Large intestine (tissue), 3 donors: Measurements from ENCODE around the gene NAB2. TPM values are rescaled to one million over a fixed set of nuclear protein-coding genes. Genes with fewer than 3 reads are reported as not detected.
A peak's percentile ranks its signal among the peaks of the same experiment; 100 is the strongest.

Experiments used
- DNase-seq, 2 donors: peaks; one replicate each; pipeline versions ENCODE4 v3.0.0 to v3.0.0-alpha.2; 2013
- H3K27ac ChIP-seq: one replicate; pipeline ENCODE4 v1.5.1; 2013; ENCODE audit warnings: low read length
- H3K27me3 ChIP-seq: 2 replicates; pipeline ENCODE4 v1.6.1; 2013; ENCODE audit warnings: low read length; ENCODE audit not compliant: control insufficient read depth, insufficient read depth
- H3K36me3 ChIP-seq: 2 replicates; pipeline ENCODE4 v1.6.1; 2013; ENCODE audit warnings: low read length; ENCODE audit not compliant: control insufficient read depth, insufficient read depth
- H3K4me1 ChIP-seq: one replicate; pipeline ENCODE4 v1.6.1; 2013; ENCODE audit warnings: low read length; ENCODE audit not compliant: control insufficient read depth, insufficient read depth
- H3K4me3 ChIP-seq: one replicate; pipeline ENCODE4 v1.5.1; 2013; ENCODE audit warnings: low read length
- H3K9me3 ChIP-seq: one replicate; pipeline ENCODE4 v1.6.1; 2013; ENCODE audit warnings: mild to moderate bottlenecking, low read depth, low read length, moderate library complexity; ENCODE audit not compliant: control insufficient read depth
- WGBS: methylation state at CpG from one replicate; pipeline ENCODE4 v1.1.5; 2013; ENCODE audit warnings: low lambda C conversion rate; ENCODE audit not compliant: insufficient coverage; 5-methylcytosine and 5-hydroxymethylcytosine counted together
- polyA plus RNA-seq: library from polyadenylated mRNA; unstranded; fragments of 120-200 nt; gene quantifications from one replicate; pipeline ENCODE4 v1.2.1, GENCODE V29; 2013

NAB2 gene
- polyA plus RNA-seq, 1 donor = 26.8 TPM

DNA sequence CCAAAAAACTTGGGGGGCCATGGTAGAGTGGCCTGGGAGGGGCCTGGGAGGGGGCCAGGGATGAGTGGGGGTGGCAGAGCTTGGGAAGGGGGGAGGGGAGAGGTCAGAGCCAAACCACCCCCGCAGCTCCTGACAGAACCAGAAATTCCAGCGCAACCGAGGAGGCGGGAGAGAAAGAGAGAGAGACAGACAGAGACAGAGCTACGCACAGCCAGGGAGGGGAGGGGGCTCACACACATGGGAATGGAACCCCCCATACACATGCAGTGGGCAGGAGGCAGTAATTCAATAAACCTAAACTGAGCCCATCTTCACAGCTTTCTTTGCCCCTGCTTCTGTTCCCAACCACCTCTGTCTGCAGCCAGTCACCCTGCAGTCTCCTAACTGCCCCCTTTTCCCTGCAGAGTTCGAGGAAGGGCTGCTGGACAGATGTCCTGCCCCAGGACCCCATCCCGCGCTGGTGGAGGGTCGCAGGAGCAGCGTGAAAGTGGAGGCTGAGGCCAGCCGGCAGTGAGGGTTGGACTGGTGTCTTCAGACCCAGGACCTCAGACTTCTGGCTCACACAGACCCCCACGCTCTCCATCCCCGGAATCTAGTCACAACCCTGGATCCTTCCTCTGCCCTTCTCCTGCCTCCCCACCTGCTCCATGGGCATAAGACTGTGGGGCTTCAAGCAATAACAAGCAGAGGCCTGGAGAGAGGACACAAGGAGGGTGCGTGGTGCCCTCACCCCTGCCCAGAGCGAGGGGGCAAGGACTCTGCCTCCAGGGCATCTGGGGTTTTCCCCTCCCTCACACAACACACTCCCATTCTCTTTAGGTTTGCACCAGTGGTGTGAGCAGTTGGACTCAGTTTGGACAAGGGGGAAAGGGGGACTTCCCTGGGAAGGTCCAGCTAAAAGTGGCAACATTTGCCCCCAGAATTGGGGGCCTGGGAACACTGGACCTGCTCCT is 5.6 kb downstream of the NAB2 start:
- Histone ChIP-seq H3K9me3 (no peaks in the 10 kb centered on the region), H3K27me3 (no peaks in the 10 kb centered on the region), H3K36me3 (peaks cover 81% of the 10 kb centered on the region), H3K4me1 (peaks cover 15% of the 10 kb centered on the region), H3K4me3 (no peak overlapping the region), H3K27ac (no peak overlapping the region)
- no peak for DNase-seq
- WGBS = no CpG with 5 or more reads among the region's 15 CpGs

DNA sequence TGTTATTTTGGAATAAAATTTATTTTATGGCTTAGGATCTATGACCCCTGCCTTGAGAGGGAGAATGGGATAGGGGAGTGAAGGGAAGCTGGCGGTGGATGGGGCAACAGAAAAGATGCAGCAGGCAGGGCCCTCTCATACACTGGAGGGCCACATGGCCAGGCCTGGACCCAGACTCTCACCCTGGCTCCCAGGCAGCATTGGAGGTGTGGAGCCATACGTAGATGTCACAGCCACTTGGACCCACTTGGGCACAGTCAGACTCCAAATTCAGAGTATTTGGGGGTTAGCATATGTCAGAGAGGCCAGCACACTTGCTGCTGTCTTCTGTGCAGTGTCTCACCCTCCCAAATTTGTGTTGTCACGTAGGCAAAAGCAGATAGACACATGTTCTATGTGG is 6.5 kb downstream of the NAB2 start:
- no peak for DNase-seq
- Histone ChIP-seq H3K27me3 (no peaks in the 10 kb centered on the region), H3K4me3 (no peak overlapping the region), H3K27ac (no peak overlapping the region), H3K4me1 (peaks cover 17% of the 10 kb centered on the region), H3K9me3 (no peaks in the 10 kb centered on the region), H3K36me3 (peaks cover 89% of the 10 kb centered on the region)
- WGBS = no CpG with 5 or more reads among the region's 3 CpGs

DNA sequence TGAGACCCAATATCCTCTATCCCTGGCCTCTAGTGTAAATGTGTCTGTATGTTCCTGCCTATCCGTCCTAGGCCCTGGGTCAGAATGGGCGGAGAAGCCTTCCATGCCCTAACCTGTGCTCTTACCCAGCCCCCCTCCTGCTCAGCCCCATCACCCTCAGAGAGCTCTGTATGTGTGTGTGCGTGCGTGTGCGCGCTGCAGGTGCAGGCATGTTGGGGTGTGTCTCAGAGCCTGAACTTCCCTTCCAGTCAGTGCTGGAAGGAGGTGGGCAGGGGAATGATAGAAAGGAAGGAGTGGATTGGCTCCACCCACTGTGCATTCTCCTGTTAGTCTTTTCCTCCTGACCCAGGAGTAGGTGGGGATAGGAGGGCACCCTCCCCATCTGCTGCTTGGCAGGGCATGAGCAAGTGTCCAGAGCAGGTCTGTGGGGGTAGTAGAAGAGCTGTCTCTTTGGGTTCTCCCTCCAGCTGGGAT is 7.2 kb downstream of the NAB2 start:
- peaks cover 10% of the 10 kb centered on the region for H3K4me1 ChIP-seq
- H3K9me3 ChIP-seq = no peaks in the 10 kb centered on the region
- H3K27ac ChIP-seq = no peak overlapping the region
- whole genome bisulfite sequencing = no CpG with 5 or more reads among the region's 6 CpGs
- DNase-seq = peak in 1 of 2 donors; percentile 26
- no peaks in the 10 kb centered on the region for H3K27me3 ChIP-seq
- H3K36me3 ChIP-seq = peaks cover 86% of the 10 kb centered on the region
- no peak overlapping the region for H3K4me3 ChIP-seq

DNA sequence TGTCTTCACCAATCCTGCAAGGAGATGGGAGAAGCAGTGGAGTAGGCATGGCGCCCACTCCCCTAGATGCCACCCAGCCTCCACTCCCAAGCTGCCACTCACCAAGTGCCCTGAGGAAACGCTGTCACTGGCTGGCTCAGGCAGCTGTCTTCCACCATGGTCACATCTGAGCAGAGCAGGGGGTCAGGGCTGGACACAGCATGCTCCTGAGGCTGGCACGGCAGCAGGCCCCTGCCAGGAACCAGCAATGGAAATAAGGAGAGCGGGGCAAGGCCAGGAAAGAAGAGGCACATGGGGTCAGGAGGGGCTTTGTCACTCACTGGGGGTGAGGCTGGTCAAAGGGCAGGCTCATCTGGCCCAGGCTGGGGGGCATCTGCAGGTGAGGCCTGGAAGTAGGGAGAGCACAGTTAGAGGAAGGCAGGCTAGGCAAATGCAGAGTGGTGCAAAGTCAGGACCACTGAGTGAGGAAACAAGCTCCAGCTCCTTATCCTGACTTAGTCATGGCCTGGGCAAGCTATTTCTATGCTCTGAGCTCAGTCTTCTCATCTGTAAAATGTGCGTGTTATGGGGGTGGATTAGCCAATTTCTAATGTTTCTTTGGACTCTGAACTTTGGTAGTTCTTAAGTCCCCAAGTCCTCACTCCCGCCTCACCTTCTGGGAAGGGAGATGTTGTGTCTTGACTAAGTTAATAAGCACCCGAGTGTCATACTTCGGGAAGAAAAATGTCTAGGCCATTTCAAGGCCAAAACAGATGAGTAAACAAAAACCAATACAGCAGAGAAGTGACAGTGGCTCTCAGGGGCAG is 8.0 kb downstream of the NAB2 start:
- Histone ChIP-seq H3K27ac (no peak overlapping the region), H3K4me3 (no peak overlapping the region), H3K36me3 (peaks cover 79% of the 10 kb centered on the region), H3K9me3 (no peaks in the 10 kb centered on the region), H3K27me3 (no peaks in the 10 kb centered on the region), H3K4me1 (peaks cover 7% of the 10 kb centered on the region)
- no peak for DNase-seq
- whole genome bisulfite sequencing = no CpG with 5 or more reads among the region's 8 CpGs

- H3K27ac ChIP-seq = no peak overlapping the region
- peaks cover 77% of the 10 kb centered on the region for H3K36me3 ChIP-seq
- no peak for DNase-seq
- H3K4me1 ChIP-seq = peaks cover 12% of the 10 kb centered on the region
- H3K27me3 ChIP-seq = no peaks in the 10 kb centered on the region
- no peak overlapping the region for H3K4me3 ChIP-seq
- no peaks in the 10 kb centered on the region for H3K9me3 ChIP-seq
- no CpG with 5 or more reads among the region's 8 CpGs for WGBS
These were observed 8.6 kb downstream of the NAB2 start for GRCh38 chr12:57097554-57097835.

DNA sequence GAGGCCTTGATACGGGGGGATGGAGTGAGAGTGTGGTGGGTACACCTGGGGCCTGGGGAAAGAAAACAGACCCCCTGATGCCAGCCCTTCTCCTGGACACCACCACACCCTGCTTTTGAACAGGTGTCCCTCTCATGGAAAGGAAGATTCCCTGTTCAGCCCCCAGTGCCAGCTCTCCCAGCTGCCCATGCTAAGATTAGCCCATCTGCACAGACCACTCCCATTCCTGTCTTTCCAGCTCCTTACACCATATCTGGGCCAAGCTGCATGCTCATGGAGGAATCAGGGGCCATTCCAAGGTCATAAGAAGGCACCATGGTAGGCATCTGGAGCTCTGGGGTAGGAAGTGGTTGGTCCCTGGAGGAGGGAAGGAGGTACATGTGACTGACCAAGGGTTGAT is 9.6 kb downstream of the NAB2 start:
- Histone ChIP-seq H3K36me3 (peaks cover 71% of the 10 kb centered on the region), H3K27me3 (no peaks in the 10 kb centered on the region), H3K9me3 (no peaks in the 10 kb centered on the region), H3K4me3 (no peak overlapping the region), H3K4me1 (peaks cover 15% of the 10 kb centered on the region), H3K27ac (no peak overlapping the region)
- DNase-seq = no peak
- no CpG with 5 or more reads among the region's 1 CpG for WGBS

- Histone ChIP-seq H3K4me3 (no peak overlapping the region), H3K4me1 (peaks cover 13% of the 10 kb centered on the region), H3K27me3 (no peaks in the 10 kb centered on the region), H3K27ac (no peak overlapping the region), H3K9me3 (no peaks in the 10 kb centered on the region), H3K36me3 (peaks cover 73% of the 10 kb centered on the region)
- no CpG with 5 or more reads among the region's 11 CpGs for WGBS
- no peak for DNase-seq
These were observed 10.3 kb downstream of the NAB2 start for GRCh38 chr12:57099047-57099714.

GRCh38 chr12:57099766-57100165 is 10.9 kb downstream of the NAB2 start:
- Histone ChIP-seq H3K4me3 (no peak overlapping the region), H3K9me3 (no peaks in the 10 kb centered on the region), H3K27me3 (no peaks in the 10 kb centered on the region), H3K4me1 (peaks cover 13% of the 10 kb centered on the region), H3K27ac (no peak overlapping the region), H3K36me3 (peaks cover 73% of the 10 kb centered on the region)
- no peak for DNase-seq
- no CpG with 5 or more reads among the region's 12 CpGs for WGBS

- Histone ChIP-seq H3K27me3 (no peaks in the 10 kb centered on the region), H3K27ac (peak overlapping the region; percentile 96), H3K4me1 (peaks cover 13% of the 10 kb centered on the region), H3K9me3 (no peaks in the 10 kb centered on the region), H3K36me3 (peaks cover 73% of the 10 kb centered on the region), H3K4me3 (no peak overlapping the region)
- peak; percentile 82 to 91 for DNase-seq
- WGBS = no CpG with 5 or more reads among the region's 15 CpGs
These were observed 13.2 kb downstream of the NAB2 start for GRCh38 chr12:57101892-57102695.
